NCI-H2196 treated with DMSO at 0.1 percent for 48 hours (cell line): ENCODE data around the gene NEURL4.
"Not testable (repeated sequence)": the region's sequence is repeated elsewhere in the genome, so short reads cannot be mapped to it uniquely, and the experiment has no call there.

Experiments used
- DNase-seq: peaks from one replicate; lab custom pipeline; 2025; ENCODE audit not compliant: unreplicated experiment; lab: John Stamatoyannopoulos, UW

NEURL4 gene

GRCh38 chr17:7328840-7329373, at the start of gene NEURL4:
TSS of gene NEURL4 (minus strand) at chr17:7329335. CDS start at chr17:7329312, 23 bp downstream.
- no peak for DNase-seq

- DNase-seq = no peak
These were observed 45.2 kb upstream of the NEURL4 start for GRCh38 chr17:7374353-7374752.

- DNase-seq = no peak
These were observed 41.7 kb upstream of the NEURL4 start for GRCh38 chr17:7370853-7371252.

- no peak for DNase-seq
These were observed 40.7 kb upstream of the NEURL4 start for GRCh38 chr17:7369825-7370224.

- DNase-seq = not testable (repeated sequence)
These were observed 39.5 kb upstream of the NEURL4 start for GRCh38 chr17:7368599-7368994.

- no peak for DNase-seq
These were observed 38.9 kb upstream of the NEURL4 start for GRCh38 chr17:7367918-7368598.

GRCh38 chr17:7367083-7367482, 37.9 kb upstream of the NEURL4 start:
- DNase-seq = no peak

- not testable (repeated sequence) for DNase-seq
These were observed 36.8 kb upstream of the NEURL4 start for GRCh38 chr17:7365963-7366362.

GRCh38 chr17:7363311-7363710, 34.2 kb upstream of the NEURL4 start:
- no peak for DNase-seq

GRCh38 chr17:7361906-7362305, 32.8 kb upstream of the NEURL4 start:
- DNase-seq = no peak

- DNase-seq = no peak
These were observed 28.2 kb upstream of the NEURL4 start for GRCh38 chr17:7357381-7357780.

- DNase-seq = no peak
These were observed 27.6 kb upstream of the NEURL4 start for GRCh38 chr17:7356756-7357155.

- peak; percentile 48 for DNase-seq
These were observed 27.0 kb upstream of the NEURL4 start for GRCh38 chr17:7356072-7356549.

GRCh38 chr17:7355573-7355972, 26.4 kb upstream of the NEURL4 start:
- DNase-seq = no peak

GRCh38 chr17:7355053-7355452, 25.9 kb upstream of the NEURL4 start, which contains the start of gene TMEM95:
TSS of gene TMEM95 (plus strand) at chr17:7355156. CDS start at chr17:7355205, 49 bp downstream.
- DNase-seq = no peak

- no peak for DNase-seq
These were observed 25.2 kb upstream of the NEURL4 start for GRCh38 chr17:7354262-7354843.

- DNase-seq = no peak
These were observed 23.9 kb upstream of the NEURL4 start for GRCh38 chr17:7352910-7353635.

GRCh38 chr17:7352503-7352889, 23.4 kb upstream of the NEURL4 start:
- no peak for DNase-seq

- DNase-seq = peak; percentile 14
These were observed 22.7 kb upstream of the NEURL4 start, which contains the start of gene KCTD11 for GRCh38 chr17:7351665-7352502. TSS of gene KCTD11 (plus strand) at chr17:7352162.

- no peak for DNase-seq
These were observed 19.5 kb upstream of the NEURL4 start for GRCh38 chr17:7348478-7349242.
